Astrocyte (in vitro differentiated cells and primary cell): ENCODE data around the gene STXBP1.

Experiments used
- EZH2 ChIP-seq: IDR thresholded peaks from 2 replicates; pipeline ENCODE4 v1.6.1; 2012; ENCODE audit warnings: mild to moderate bottlenecking, low read length, inconsistent platforms; ENCODE audit not compliant: insufficient read depth
- TF ChIP-seq, protein P1 (sequence below): IDR thresholded peaks from 2 replicates; pipeline ENCODE4 v1.5.1; 2011; ENCODE audit warnings: low read depth, mild to moderate bottlenecking, inconsistent platforms, low read length, moderate library complexity; ENCODE audit not compliant: insufficient read depth

DNA sequence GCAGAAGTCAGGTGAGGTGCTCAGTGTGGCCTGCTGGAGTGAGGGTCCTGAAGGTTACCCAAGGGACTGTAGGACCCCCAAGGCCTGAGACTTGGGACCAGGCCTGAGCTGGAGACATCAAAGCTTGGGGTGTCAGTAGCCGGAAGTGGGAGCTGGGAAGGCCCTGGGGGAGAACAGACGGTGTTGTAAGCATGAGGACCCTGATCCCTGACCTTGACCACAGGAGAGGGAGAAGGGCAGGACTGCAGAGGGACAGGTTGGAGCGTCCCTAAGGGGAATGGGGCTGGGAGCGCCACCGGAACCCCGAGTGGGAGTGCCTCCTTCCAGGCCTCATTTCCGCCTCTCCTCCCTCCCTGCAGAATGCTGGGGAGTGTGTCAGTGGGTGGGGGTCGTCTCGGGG lies 104.3 kb downstream of the STXBP1 start:
- TF ChIP-seq, protein P1, sequence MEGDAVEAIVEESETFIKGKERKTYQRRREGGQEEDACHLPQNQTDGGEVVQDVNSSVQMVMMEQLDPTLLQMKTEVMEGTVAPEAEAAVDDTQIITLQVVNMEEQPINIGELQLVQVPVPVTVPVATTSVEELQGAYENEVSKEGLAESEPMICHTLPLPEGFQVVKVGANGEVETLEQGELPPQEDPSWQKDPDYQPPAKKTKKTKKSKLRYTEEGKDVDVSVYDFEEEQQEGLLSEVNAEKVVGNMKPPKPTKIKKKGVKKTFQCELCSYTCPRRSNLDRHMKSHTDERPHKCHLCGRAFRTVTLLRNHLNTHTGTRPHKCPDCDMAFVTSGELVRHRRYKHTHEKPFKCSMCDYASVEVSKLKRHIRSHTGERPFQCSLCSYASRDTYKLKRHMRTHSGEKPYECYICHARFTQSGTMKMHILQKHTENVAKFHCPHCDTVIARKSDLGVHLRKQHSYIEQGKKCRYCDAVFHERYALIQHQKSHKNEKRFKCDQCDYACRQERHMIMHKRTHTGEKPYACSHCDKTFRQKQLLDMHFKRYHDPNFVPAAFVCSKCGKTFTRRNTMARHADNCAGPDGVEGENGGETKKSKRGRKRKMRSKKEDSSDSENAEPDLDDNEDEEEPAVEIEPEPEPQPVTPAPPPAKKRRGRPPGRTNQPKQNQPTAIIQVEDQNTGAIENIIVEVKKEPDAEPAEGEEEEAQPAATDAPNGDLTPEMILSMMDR = no peak
- TF ChIP-seq EZH2 = no peak
